ENCODE data around the gene GLTPD2. TPM values are rescaled to one million over a fixed set of nuclear protein-coding genes. Genes with fewer than 3 reads are reported as not detected.
A peak's percentile ranks its signal among the peaks of the same experiment; 100 is the strongest.

Gene GLTPD2
- total RNA-seq, 1 donor from 2014 or later: not detected

- DNase-seq: peak; percentile 90
- peak; percentile 94 to 95 for ATAC-seq
- no peaks in the 10 kb centered on the region for H3K36me3 ChIP-seq
- peak overlapping the region; percentile 76 for H3K4me3 ChIP-seq
- H3K9me3 ChIP-seq: no peaks in the 10 kb centered on the region
- intact Hi-C loops (cut with DNase I): loop anchor here (10.0 kb wide), 1 partner anchor 55 kb away; the partner anchor contains the start of genes CXCL16, MED11 and ZMYND15
- TF ChIP-seq CTCF (IDR thresholded peaks at IDR 0.05): peak; percentile 82
- H3K4me1 ChIP-seq: peaks cover 31% of the 10 kb centered on the region
- peak overlapping the region; percentile 96 for H3K27ac ChIP-seq
- H3K27me3 ChIP-seq (ENCODE audit: low read depth): peaks cover 11% of the 10 kb centered on the region
Measured at GRCh38 chr17:4789951-4790704, 1.4 kb downstream of the GLTPD2 start.

- Histone ChIP-seq H3K9me3 (no peaks in the 10 kb centered on the region), H3K4me3 (peak overlapping the region; percentile 76), H3K36me3 (no peaks in the 10 kb centered on the region), H3K27ac (peak overlapping the region; percentile 96), H3K27me3 (ENCODE audit: low read depth) (peaks cover 5% of the 10 kb centered on the region), H3K4me1 (peaks cover 25% of the 10 kb centered on the region)
- intact Hi-C loops (cut with DNase I): no loop called here
- ATAC-seq (no peak), DNase-seq (no peak)
- no peak for TF ChIP-seq CTCF (IDR thresholded peaks at IDR 0.05)
Measured at GRCh38 chr17:4790705-4791088, 1.9 kb downstream of the GLTPD2 start.

GRCh38 chr17:4795168-4795567, 6.4 kb downstream of the GLTPD2 start:
- intact Hi-C loops (cut with DNase I): no loop called here
- Histone ChIP-seq H3K36me3 (peaks cover 23% of the 10 kb centered on the region), H3K4me3 (peak overlapping the region; percentile 83), H3K9me3 (no peaks in the 10 kb centered on the region), H3K27ac (peak overlapping the region; percentile 77), H3K27me3 (ENCODE audit: low read depth) (no peaks in the 10 kb centered on the region), H3K4me1 (peaks cover 7% of the 10 kb centered on the region)
- DNase-seq (no peak), ATAC-seq (no peak)
- TF ChIP-seq CTCF (IDR thresholded peaks at IDR 0.05): no peak

- no peak for TF ChIP-seq CTCF (IDR thresholded peaks at IDR 0.05)
- DNase-seq (no peak), ATAC-seq (peak; percentile 38 to 68)
- Histone ChIP-seq H3K9me3 (no peaks in the 10 kb centered on the region), H3K4me1 (peaks cover 7% of the 10 kb centered on the region), H3K27me3 (ENCODE audit: low read depth) (no peaks in the 10 kb centered on the region), H3K27ac (peak overlapping the region; percentile 77), H3K4me3 (peak overlapping the region; percentile 83), H3K36me3 (peaks cover 23% of the 10 kb centered on the region)
- intact Hi-C loops (cut with DNase I): no loop called here
Measured at GRCh38 chr17:4796552-4796920, 7.8 kb downstream of the GLTPD2 start.

GRCh38 chr17:4800462-4801196, 11.9 kb downstream of the GLTPD2 start:
- Histone ChIP-seq H3K27me3 (ENCODE audit: low read depth) (no peaks in the 10 kb centered on the region), H3K27ac (no peak overlapping the region), H3K4me1 (peaks cover 7% of the 10 kb centered on the region), H3K36me3 (peaks cover 23% of the 10 kb centered on the region), H3K9me3 (no peaks in the 10 kb centered on the region), H3K4me3 (no peak overlapping the region)
- no peak for DNase-seq
- intact Hi-C loops (cut with DNase I): no loop called here
- TF ChIP-seq CTCF (IDR thresholded peaks at IDR 0.05): no peak
- ATAC-seq: no peak

Data from lower lobe of right lung (tissue), 2 donors.